ENCODE measurements around the gene ANKEF1. TPM values are rescaled to one million over a fixed set of nuclear protein-coding genes. Genes with fewer than 3 reads are reported as not detected.

ANKEF1 gene
- total RNA-seq, 2 donors from 2014 or later = 4.2 to 5.8 TPM

GRCh38 chr20:10077886-10078285, 43.1 kb downstream of the ANKEF1 start:
- no peaks in the 10 kb centered on the region for H3K4me1 Mint-ChIP-seq (ENCODE audit: low read depth)
- no peak overlapping the region for H3K27ac Mint-ChIP-seq
- no peaks in the 10 kb centered on the region for H3K36me3 Mint-ChIP-seq (ENCODE audit: insufficient read depth in 2 of 2)
- DNase-seq (no peak), ATAC-seq (replicated peaks in 1 of 2) (no peak)
- H3K4me3 Mint-ChIP-seq = no peak overlapping the region
- H3K9me3 Mint-ChIP-seq = no peaks in the 10 kb centered on the region
- H3K27me3 Mint-ChIP-seq (ENCODE audit: low read depth) = peaks cover 13% of the 10 kb centered on the region

- no peak overlapping the region for H3K27ac Mint-ChIP-seq
- ATAC-seq (replicated peaks in 1 of 2) (no peak), DNase-seq (no peak)
- H3K36me3 Mint-ChIP-seq (ENCODE audit: insufficient read depth in 2 of 2) = no peaks in the 10 kb centered on the region
- H3K4me3 Mint-ChIP-seq = no peak overlapping the region
- peaks cover 13% of the 10 kb centered on the region for H3K27me3 Mint-ChIP-seq (ENCODE audit: low read depth)
- no peaks in the 10 kb centered on the region for H3K9me3 Mint-ChIP-seq
- no peaks in the 10 kb centered on the region for H3K4me1 Mint-ChIP-seq (ENCODE audit: low read depth)
Measured at GRCh38 chr20:10078403-10078802, 43.6 kb downstream of the ANKEF1 start.

DNA sequence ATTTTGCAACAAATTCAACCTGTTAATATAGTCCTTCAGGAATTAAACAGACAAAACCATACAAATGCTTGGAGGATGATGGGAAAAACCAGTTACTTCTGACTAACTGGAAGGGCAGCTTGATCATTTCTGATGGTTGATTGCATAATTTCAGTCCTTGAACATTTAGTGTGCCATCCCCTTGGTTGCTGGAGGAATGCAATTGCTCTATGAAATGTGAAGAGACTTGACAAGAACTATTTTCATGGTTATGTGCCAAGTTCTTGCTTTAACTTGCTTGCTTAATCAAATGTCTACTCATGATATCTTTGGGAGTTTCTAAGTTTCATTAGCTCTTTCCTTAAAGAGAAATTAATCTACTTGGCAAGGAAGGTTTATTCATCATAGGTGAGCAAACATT, 45.2 kb downstream of the ANKEF1 start:
- Mint-ChIP-seq H3K27ac (no peak overlapping the region), H3K9me3 (no peaks in the 10 kb centered on the region), H3K27me3 (ENCODE audit: low read depth) (peaks cover 13% of the 10 kb centered on the region), H3K4me1 (ENCODE audit: low read depth) (no peaks in the 10 kb centered on the region), H3K36me3 (ENCODE audit: insufficient read depth in 2 of 2) (no peaks in the 10 kb centered on the region), H3K4me3 (no peak overlapping the region)
- DNase-seq (no peak), ATAC-seq (replicated peaks in 1 of 2) (no peak)

DNA sequence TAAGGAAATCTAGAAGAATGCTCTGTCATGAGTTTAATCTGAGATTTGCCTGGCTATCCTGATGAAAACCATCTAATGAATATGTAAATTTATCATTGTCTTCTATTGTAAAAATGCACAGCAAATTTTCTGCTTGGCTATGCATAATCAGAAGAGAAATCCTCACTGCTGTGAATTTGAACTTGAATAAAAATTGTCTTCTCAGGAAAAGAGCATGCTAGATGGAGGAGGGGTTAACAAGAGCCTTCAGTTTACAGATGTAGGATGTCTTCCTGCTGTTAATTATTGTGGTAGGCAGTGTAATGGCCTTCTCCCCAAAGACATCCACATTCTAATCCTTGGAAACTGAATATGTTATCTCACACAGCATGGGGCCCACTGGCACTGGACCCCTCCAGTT, 45.8 kb downstream of the ANKEF1 start:
- H3K27ac Mint-ChIP-seq = no peak overlapping the region
- H3K36me3 Mint-ChIP-seq (ENCODE audit: insufficient read depth in 2 of 2) = no peaks in the 10 kb centered on the region
- no peak overlapping the region for H3K4me3 Mint-ChIP-seq
- H3K4me1 Mint-ChIP-seq (ENCODE audit: low read depth) = no peaks in the 10 kb centered on the region
- DNase-seq (no peak), ATAC-seq (replicated peaks in 1 of 2) (no peak)
- H3K9me3 Mint-ChIP-seq = no peaks in the 10 kb centered on the region
- peaks cover 13% of the 10 kb centered on the region for H3K27me3 Mint-ChIP-seq (ENCODE audit: low read depth)

DNA sequence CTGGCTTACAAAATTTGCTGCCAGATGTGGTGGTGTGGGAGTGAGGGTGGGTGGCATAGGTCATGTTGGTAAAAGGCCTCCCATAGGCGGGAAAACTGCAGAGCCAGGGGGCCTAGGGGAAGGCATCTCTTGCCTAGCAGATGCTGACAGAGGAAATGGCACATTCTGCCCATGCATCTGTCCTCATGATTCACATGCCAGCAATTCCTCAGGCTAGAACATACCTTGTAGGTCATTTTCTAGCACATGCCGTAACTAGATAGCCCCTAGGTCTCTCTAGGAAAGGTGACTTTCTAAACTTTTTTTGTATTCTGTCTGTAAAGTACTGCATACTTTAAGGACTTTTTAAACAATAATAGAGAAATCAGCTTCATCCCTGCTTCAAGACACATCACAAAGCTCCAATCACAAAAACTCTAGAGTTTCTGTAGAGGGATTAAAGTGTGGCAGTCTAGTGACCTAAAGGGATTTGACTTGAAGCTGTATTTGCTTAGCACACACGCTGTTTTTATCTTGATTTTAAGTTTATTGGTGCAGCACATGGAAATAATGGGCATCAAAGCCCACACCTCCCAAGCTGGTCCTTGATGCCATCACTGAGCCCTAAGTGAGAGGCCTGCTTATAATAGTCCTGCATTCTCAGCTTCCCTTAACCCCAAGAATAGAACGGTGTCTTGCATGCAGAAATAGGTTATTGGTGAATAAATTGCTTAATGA, 55.2 kb downstream of the ANKEF1 start:
- Mint-ChIP-seq H3K27ac (no peak overlapping the region), H3K27me3 (ENCODE audit: low read depth) (no peaks in the 10 kb centered on the region), H3K36me3 (ENCODE audit: insufficient read depth in 2 of 2) (no peaks in the 10 kb centered on the region), H3K4me1 (ENCODE audit: low read depth) (no peaks in the 10 kb centered on the region), H3K4me3 (no peak overlapping the region), H3K9me3 (no peaks in the 10 kb centered on the region)
- DNase-seq (no peak), ATAC-seq (replicated peaks in 1 of 2) (no peak)

DNA sequence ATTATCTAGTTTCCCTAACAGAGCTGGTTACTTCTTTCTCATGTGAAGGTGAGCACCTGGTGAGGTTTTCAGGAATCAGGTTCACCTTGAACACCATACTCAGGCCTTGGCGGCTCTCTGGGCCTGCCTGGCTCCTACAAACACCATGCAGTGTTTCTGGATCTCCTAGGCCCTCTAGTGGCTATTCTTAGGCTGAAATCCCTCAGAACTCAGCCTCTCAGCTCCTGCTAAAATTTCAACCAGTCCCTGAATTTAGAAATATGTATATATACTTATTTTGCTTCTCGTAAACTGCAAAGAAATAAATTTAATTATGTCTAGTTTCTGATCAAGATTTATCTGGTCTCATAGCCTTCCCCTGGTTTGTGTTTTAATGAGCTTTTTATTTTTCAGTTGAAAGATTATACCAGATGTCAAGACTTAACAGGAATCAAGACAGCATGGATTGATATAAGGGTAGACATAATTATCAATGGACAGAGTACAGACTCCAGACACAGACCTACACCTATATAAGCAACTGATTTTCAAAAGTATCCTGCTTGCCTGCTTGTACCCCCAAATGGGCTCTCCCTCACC, 55.9 kb downstream of the ANKEF1 start:
- DNase-seq = peak; percentile 10 to 27

GRCh38 chr20:10093087-10093591, 58.4 kb downstream of the ANKEF1 start:
- Mint-ChIP-seq H3K36me3 (ENCODE audit: insufficient read depth in 2 of 2) (no peaks in the 10 kb centered on the region), H3K9me3 (no peaks in the 10 kb centered on the region), H3K4me1 (ENCODE audit: low read depth) (no peaks in the 10 kb centered on the region), H3K27ac (no peak overlapping the region), H3K27me3 (ENCODE audit: low read depth) (peaks cover 20% of the 10 kb centered on the region), H3K4me3 (no peak overlapping the region)
- ATAC-seq (replicated peaks in 1 of 2) = no peak
- no peak for DNase-seq

More for the DNA sequence above, 55.9 kb downstream of the ANKEF1 start:
- Mint-ChIP-seq H3K4me1 (ENCODE audit: low read depth) (no peaks in the 10 kb centered on the region), H3K27ac (no peak overlapping the region), H3K36me3 (ENCODE audit: insufficient read depth in 2 of 2) (no peaks in the 10 kb centered on the region), H3K27me3 (ENCODE audit: low read depth) (peaks cover 5% of the 10 kb centered on the region), H3K9me3 (no peaks in the 10 kb centered on the region), H3K4me3 (no peak overlapping the region)
- ATAC-seq (replicated peaks in 1 of 2) = peak; percentile 58 to 75

- no peak overlapping the region for H3K27ac Mint-ChIP-seq
- no peak overlapping the region for H3K4me3 Mint-ChIP-seq
- no peaks in the 10 kb centered on the region for H3K36me3 Mint-ChIP-seq (ENCODE audit: insufficient read depth in 2 of 2)
- peaks cover 20% of the 10 kb centered on the region for H3K27me3 Mint-ChIP-seq (ENCODE audit: low read depth)
- ATAC-seq (replicated peaks in 1 of 2) (no peak), DNase-seq (no peak)
- peaks cover 0 to 1% of the 10 kb centered on the region in 2 donors for H3K9me3 Mint-ChIP-seq
- no peaks in the 10 kb centered on the region for H3K4me1 Mint-ChIP-seq (ENCODE audit: low read depth)
Measured at GRCh38 chr20:10094566-10095173, 59.9 kb downstream of the ANKEF1 start.

- no peak for ATAC-seq (replicated peaks in 1 of 2)
- DNase-seq = no peak
- no peaks in the 10 kb centered on the region for H3K36me3 Mint-ChIP-seq (ENCODE audit: insufficient read depth in 2 of 2)
- H3K9me3 Mint-ChIP-seq = peaks cover 0 to 1% of the 10 kb centered on the region in 2 donors
- H3K4me1 Mint-ChIP-seq (ENCODE audit: low read depth) = no peaks in the 10 kb centered on the region
- H3K4me3 Mint-ChIP-seq = no peak overlapping the region
- no peak overlapping the region for H3K27ac Mint-ChIP-seq
- H3K27me3 Mint-ChIP-seq (ENCODE audit: low read depth) = peaks cover 20% of the 10 kb centered on the region
Measured at GRCh38 chr20:10096790-10097189, 62.0 kb downstream of the ANKEF1 start.

- no peak overlapping the region for H3K27ac Mint-ChIP-seq
Measured at GRCh38 chr20:10105046-10105445, 70.3 kb downstream of the ANKEF1 start.

More at GRCh38 chr20:10105046-10105445, 70.3 kb downstream of the ANKEF1 start:
- Mint-ChIP-seq H3K27me3 (ENCODE audit: low read depth) (peaks cover 5% of the 10 kb centered on the region), H3K9me3 (peaks cover 2 to 3% of the 10 kb centered on the region in 2 donors), H3K4me1 (ENCODE audit: low read depth) (no peaks in the 10 kb centered on the region), H3K36me3 (ENCODE audit: insufficient read depth in 2 of 2) (no peaks in the 10 kb centered on the region), H3K4me3 (no peak overlapping the region)
- DNase-seq (no peak), ATAC-seq (replicated peaks in 1 of 2) (no peak)

Other genes starting within 250 kb of the ANKEF1 start
- gene PAK5, start 195.9 kb upstream of the ANKEF1 start, total RNA-seq = not detected
- 1 to 10 TPM; 5.6 to 6.9 TPM for gene SNAP25, start 183.8 kb downstream of the ANKEF1 start, total RNA-seq